SK-N-SH treated with all-trans-retinoic acid at 6 μM for 48 hours (cell line): ENCODE data around the gene PNPLA8.

Experiments
- ATAC-seq: fragments of 200-7000 bp; cut with Tn5 transposase; 3 replicates; pipeline ENCODE4 v1.9.1; 2020; ENCODE audit warnings: mild to moderate bottlenecking, moderate library complexity
- ARNTL ChIP-seq: fragments of 450-650 bp; formaldehyde crosslinking; IDR thresholded peaks from 2 replicates; pipeline ENCODE4 v1.5.0; 2020; ENCODE audit warnings: low read depth, mild to moderate bottlenecking, moderate library complexity, borderline replicate concordance
- CSDC2 ChIP-seq: fragments of 250-450 bp; sonication (Bioruptor Pico); IDR thresholded peaks from 2 replicates; pipeline ENCODE4 v1.5.0; 2020; ENCODE audit warnings: mild to moderate bottlenecking, moderate library complexity
- CSRNP3 ChIP-seq: fragments of 250-450 bp; sonication (Bioruptor Pico); IDR thresholded peaks from 2 replicates; pipeline ENCODE4 v1.5.1; 2021; ENCODE audit warnings: mild to moderate bottlenecking, moderate library complexity
- ESRRG ChIP-seq: fragments of 250-450 bp; sonication (Bioruptor Pico); IDR thresholded peaks from 2 replicates; pipeline ENCODE4 v1.6.1; 2021; ENCODE audit warnings: mild to moderate bottlenecking
- GLIS3 ChIP-seq: fragments of 250-450 bp; sonication (Bioruptor Pico); IDR thresholded peaks from 2 replicates; pipeline ENCODE4 v1.5.0; 2020; ENCODE audit warnings: mild to moderate bottlenecking, moderate library complexity
- OSR1 ChIP-seq: fragments of 250-450 bp; sonication (Bioruptor Pico); IDR thresholded peaks from 2 replicates; pipeline ENCODE4 v1.8.0; 2022; ENCODE audit warnings: moderate library complexity, mild to moderate bottlenecking, inconsistent platforms
- PATZ1 ChIP-seq: fragments of 250-450 bp; sonication (Bioruptor Pico); IDR thresholded peaks from 2 replicates; pipeline ENCODE4 v1.8.0; 2020; ENCODE audit warnings: mild to moderate bottlenecking, moderate library complexity, borderline replicate concordance
- PPARA ChIP-seq: fragments of 250-450 bp; sonication (Bioruptor Pico); IDR thresholded peaks from 2 replicates; pipeline ENCODE4 v1.5.0; 2020; ENCODE audit warnings: mild to moderate bottlenecking, borderline replicate concordance
- SNAI2 ChIP-seq: fragments of 250-450 bp; sonication (Bioruptor Pico); IDR thresholded peaks from 2 replicates; pipeline ENCODE4 v1.5.0; 2020; ENCODE audit warnings: mild to moderate bottlenecking, moderate library complexity
- TCF4 ChIP-seq: fragments of 250-450 bp; sonication (Bioruptor Pico); IDR thresholded peaks from 2 replicates; pipeline ENCODE4 v1.8.0; 2021; ENCODE audit warnings: mild to moderate bottlenecking, moderate library complexity, borderline replicate concordance
- TOX ChIP-seq: fragments of 250-450 bp; sonication (Bioruptor Pico); IDR thresholded peaks from 2 replicates; pipeline ENCODE4 v1.8.0; 2021; ENCODE audit warnings: mild to moderate bottlenecking, moderate library complexity, borderline replicate concordance
- ZFP3 ChIP-seq: fragments of 250-450 bp; sonication (Bioruptor Pico); IDR thresholded peaks from 2 replicates; pipeline ENCODE4 v1.5.0; 2020; ENCODE audit warnings: mild to moderate bottlenecking, moderate library complexity
- ZFP30 ChIP-seq: fragments of 450-650 bp; formaldehyde crosslinking; IDR thresholded peaks from 2 replicates; pipeline ENCODE4 v1.5.0; 2022; ENCODE audit warnings: mild to moderate bottlenecking, moderate library complexity
- ZNF8 ChIP-seq: fragments of 450-650 bp; formaldehyde crosslinking; IDR thresholded peaks from 2 replicates; pipeline ENCODE4 v1.5.0; 2020; ENCODE audit warnings: mild to moderate bottlenecking, moderate library complexity
- TF ChIP-seq, protein P1 (sequence below): fragments of 250-450 bp; sonication (Bioruptor Pico); IDR thresholded peaks from 2 replicates; pipeline ENCODE4 v1.5.0; 2020; ENCODE audit warnings: mild to moderate bottlenecking, moderate library complexity
- TF ChIP-seq, protein P2 (sequence below): fragments of 250-450 bp; sonication (Bioruptor Pico); IDR thresholded peaks from 2 replicates; pipeline ENCODE4 v1.5.1; 2020; ENCODE audit warnings: low read depth, mild to moderate bottlenecking, moderate library complexity

Gene PNPLA8

GRCh38 chr7:108454674-108455550 lies 71.0 kb downstream of the PNPLA8 start:
- TF ChIP-seq ZNF8 (no peak), CSRNP3 (CRISPR knock-in tag) (no peak)
- peak; percentile 57 for ATAC-seq

- no peak for ATAC-seq
- TF ChIP-seq PPARA (CRISPR knock-in tag) (peak; percentile 50; the same call in 1 of the 2 replicates), ARNTL (CRISPR knock-in tag) (0 out of 2 replicates have a peak, but pooled peaks have one; percentile 13), ZFP3 (no peak)
These were observed 71.6 kb downstream of the PNPLA8 start for GRCh38 chr7:108454317-108454673.

GRCh38 chr7:108453320-108453719 lies 72.6 kb downstream of the PNPLA8 start:
- no peak for TF ChIP-seq CSRNP3 (CRISPR knock-in tag)
- TF ChIP-seq, protein P1, sequence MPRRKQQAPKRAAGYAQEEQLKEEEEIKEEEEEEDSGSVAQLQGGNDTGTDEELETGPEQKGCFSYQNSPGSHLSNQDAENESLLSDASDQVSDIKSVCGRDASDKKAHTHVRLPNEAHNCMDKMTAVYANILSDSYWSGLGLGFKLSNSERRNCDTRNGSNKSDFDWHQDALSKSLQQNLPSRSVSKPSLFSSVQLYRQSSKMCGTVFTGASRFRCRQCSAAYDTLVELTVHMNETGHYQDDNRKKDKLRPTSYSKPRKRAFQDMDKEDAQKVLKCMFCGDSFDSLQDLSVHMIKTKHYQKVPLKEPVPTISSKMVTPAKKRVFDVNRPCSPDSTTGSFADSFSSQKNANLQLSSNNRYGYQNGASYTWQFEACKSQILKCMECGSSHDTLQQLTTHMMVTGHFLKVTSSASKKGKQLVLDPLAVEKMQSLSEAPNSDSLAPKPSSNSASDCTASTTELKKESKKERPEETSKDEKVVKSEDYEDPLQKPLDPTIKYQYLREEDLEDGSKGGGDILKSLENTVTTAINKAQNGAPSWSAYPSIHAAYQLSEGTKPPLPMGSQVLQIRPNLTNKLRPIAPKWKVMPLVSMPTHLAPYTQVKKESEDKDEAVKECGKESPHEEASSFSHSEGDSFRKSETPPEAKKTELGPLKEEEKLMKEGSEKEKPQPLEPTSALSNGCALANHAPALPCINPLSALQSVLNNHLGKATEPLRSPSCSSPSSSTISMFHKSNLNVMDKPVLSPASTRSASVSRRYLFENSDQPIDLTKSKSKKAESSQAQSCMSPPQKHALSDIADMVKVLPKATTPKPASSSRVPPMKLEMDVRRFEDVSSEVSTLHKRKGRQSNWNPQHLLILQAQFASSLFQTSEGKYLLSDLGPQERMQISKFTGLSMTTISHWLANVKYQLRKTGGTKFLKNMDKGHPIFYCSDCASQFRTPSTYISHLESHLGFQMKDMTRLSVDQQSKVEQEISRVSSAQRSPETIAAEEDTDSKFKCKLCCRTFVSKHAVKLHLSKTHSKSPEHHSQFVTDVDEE (CRISPR knock-in tag): no peak
- TF ChIP-seq ZFP30 (CRISPR knock-in tag): no peak
- TF ChIP-seq, protein P2, sequence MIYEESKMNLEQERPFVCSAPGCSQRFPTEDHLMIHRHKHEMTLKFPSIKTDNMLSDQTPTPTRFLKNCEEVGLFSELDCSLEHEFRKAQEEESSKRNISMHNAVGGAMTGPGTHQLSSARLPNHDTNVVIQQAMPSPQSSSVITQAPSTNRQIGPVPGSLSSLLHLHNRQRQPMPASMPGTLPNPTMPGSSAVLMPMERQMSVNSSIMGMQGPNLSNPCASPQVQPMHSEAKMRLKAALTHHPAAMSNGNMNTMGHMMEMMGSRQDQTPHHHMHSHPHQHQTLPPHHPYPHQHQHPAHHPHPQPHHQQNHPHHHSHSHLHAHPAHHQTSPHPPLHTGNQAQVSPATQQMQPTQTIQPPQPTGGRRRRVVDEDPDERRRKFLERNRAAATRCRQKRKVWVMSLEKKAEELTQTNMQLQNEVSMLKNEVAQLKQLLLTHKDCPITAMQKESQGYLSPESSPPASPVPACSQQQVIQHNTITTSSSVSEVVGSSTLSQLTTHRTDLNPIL: no peak
- TF ChIP-seq, all 23 proteins: peak for 0
- ATAC-seq: no peak

DNA sequence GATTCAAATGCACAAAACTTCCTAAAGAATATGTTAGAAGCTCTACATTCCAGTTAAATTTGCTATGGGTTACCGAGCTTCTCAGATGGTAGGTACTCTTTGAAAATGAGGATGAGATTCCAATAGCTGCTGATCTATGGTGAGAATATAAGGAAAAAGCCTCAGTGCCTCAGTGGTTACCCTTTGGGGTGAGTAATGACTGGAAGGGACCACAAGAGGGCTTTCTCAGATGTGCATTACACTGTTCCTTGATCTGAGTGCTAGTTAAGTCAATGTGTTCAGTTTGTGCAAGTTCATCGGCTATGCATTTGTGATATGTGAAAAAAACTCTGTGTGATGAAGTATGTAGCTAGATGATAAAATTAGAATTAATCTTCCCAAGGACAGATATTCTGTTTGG lies 73.2 kb downstream of the PNPLA8 start:
- TF ChIP-seq PATZ1 (CRISPR knock-in tag) (no peak), SNAI2 (no peak), GLIS3 (no peak), ARNTL (CRISPR knock-in tag) (no peak), TCF4 (CRISPR knock-in tag) (no peak), ESRRG (CRISPR knock-in tag) (no peak), CSDC2 (CRISPR knock-in tag) (no peak), OSR1 (CRISPR knock-in tag) (no peak), TOX (CRISPR knock-in tag) (no peak), CSRNP3 (CRISPR knock-in tag) (no peak)
- TF ChIP-seq, protein P1 (CRISPR knock-in tag): no peak

More for the DNA sequence above, 73.2 kb downstream of the PNPLA8 start:
- peak; percentile 66 for ATAC-seq
